ENCODE data around the gene IRGQ.
"Not testable (repeated sequence)": the region's sequence is repeated elsewhere in the genome, so short reads cannot be mapped to it uniquely, and the experiment has no call there.

The IRGQ gene

DNA sequence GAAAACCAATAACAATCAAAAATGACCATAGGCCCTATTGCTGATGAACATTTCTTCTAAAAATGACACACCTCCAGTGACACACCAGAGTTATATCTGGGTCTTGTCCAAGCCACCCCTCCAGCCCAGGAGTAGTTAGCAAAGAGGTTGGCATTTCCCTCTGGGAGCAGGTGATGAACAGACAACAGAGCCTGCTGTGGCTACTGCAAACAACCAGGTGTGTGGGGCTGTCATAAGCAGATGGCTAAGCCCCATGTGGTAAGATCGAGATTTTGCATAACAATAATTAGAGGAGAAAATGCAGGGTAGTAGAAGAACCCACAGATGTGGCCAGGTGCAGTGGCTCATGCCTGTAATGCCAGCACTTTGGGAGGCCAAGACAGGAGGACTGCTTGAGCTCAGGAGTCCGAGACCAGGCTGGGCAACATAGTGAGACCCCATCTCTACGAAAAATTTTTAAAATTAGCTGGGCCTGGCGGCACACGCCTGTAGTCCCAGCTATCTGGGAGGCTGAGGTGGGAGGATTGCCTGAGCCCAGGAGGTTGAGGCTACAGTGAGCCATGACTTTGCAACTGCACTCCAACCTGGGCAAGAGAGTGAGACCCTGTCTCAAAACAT, 25.7 kb downstream of the IRGQ start:
- no peak for DNase-seq

DNA sequence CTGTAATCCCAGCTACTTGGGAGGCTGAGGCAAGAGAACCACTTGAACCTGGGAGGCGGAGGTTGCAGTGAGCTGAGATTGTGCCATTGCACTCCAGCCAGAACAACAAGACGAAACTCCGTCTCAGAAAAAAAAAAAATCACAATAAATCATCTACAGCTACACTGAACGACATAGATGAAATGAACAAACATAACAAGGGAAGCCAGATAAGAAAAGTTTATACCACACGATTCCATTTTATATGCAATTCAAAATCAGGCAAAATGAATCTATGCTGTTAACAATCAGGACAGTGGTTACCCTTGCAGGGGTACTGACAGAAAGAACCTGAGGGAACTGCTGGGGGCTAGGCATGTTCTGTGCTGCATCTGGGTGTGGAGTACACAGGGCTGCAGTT, 26.3 kb downstream of the IRGQ start:
- no peak for DNase-seq

DNA sequence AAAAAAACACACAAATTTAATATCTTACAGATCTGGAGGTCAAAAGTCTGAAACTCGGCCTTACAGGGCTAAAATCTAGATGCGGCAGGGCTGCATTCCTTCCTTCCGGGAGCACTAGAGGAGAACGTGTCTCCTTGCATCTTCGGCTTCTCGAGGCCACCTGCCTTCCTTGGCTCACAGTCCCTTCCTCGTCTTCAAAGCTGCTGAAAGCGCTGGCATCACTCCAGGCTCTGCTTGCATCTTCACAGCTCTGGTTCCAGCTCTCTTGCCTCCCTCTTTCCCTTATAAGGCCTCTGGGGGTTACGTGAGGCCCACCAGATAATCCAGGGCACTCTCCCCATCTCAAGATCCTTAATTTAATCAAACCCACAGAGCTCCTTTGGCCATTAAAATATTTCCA, 31.1 kb downstream of the IRGQ start:
- DNase-seq = no peak

DNA sequence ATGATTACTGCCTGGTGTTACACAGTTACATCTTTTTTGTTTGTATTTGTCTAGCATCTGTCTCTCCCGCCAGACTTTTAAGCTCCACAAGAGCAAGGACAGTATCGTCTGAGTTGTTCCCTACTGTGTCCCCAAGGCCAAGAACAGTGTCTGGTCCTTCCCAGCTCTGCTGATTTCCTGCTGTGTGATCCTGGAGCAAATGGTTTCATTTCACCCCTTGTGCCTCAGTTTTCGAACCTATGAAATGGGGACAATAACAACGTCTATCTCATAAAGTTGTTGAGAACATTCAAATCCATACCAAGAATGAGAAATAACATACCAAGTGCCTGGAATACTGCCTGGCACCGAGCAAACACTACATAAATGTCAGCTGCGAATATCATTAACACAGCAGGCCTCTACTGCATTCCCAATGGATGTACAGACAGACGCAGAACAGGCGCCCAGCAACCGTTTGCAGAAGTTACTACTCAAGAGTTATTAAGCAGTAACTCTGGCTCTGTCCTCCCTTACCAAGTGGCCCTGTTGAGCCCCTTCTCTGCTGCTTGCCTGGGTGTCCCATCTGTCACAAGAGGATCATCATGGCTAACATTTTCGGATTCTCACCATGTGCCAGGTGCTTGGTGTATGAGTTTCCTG, 32.0 kb downstream of the IRGQ start:
- no peak for DNase-seq

DNA sequence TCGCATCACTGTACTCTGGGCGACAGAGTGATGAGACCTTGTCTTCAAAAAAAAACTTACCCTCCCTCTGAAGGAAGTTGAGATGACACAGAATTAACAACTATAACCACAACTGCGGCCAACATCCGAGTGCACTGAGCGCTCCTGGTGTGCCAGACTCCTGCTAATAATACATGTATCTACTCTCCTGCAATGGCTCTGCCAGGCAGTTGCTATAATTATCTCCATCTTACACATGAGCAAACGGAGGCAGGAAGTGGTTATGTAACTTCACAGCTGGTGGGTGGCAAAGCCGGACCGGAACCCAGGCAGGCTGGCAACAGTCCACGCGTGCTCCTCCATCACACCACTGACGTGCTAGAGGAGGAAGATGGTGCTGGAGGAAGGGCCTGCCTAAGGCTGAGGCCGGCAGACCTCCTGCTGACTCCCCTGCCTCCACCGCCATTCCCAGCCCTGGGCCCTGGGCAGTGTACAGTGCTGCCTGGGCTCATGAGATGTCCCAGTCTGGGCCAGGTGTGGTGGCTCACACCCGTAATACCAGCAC, 33.2 kb downstream of the IRGQ start:
- peak; percentile 46 to 76 for DNase-seq

DNA sequence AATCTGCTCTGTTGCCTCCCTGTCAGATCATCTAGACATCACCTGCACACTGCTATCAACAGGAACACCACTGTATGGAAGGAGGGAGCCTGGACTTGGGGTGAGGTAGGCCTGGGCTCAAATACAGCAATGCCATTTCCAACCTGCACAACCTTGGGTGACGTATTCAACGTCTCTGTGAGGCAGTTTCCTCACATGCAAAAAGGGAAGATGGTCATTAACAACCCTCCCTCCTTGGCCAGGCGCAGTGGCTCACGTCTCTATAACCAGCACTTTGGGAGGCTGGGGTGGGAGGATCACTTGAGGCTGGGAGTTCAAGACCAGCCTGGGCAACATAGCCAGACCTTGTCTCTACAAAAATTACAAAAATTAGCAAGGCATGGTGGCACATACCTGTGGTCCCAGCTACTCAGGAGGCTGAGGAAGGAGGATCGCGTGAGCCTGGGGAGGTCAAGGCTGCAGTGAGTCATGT, 33.7 kb downstream of the IRGQ start:
- no peak for DNase-seq

DNA sequence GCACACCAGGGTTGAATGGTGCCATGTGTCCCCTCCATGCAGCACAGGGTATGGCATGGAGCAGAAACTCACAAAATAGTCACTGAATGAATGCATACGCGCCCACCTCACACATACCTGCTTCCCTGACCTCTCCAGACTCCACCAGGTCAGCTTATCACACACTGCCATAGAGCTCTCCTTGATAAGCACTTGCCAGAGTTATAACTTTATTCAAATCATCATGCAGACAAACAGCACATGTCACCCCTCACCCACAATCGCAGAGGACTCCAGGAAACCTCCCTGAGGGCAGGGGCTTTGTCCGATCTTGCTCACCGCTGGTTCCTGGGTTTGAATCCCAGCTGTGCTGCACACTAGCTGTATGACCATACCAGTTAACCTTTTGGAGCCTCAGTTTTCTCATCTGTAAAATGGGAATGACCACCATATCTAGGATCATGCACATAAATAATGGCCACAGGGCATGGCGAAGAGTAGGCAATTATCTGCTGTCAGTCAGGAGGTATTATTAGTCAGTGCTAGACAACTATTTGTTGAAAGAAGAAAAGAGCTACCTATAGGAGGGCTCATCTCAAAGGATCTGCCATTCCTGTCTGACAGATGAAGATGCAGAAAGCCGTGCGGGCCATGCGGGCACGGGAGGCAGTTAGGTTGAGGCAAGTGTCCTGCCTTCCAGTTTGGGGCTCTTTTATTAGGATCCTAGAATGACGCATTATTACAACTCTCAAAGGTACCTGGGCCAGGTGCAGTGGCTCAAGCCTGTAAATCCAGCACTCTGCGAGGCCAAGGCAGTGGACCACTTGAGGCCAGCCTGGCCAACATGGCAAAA, 34.6 kb downstream of the IRGQ start:
- DNase-seq = no peak

DNA sequence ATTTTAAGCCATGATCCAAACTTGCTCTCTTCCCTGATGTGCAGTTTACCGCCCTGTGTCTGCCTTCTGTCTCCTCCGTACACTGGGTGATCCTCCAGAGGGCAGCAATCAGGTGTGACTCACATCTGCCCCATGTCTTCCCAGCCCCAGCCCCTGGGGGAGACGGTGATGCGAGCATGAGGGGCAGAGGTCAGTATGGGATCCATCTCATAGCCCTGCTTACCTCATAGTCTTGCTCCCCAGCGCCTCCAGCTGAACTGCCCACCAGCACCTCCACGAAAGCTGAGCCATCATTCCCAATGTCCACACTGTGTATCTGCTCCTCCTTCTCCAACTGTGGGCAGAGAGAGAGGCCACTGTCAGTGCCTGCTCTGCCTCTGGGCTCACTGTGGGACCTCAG, 35.2 kb downstream of the IRGQ start:
- peak; percentile 12 to 34 for DNase-seq

DNA sequence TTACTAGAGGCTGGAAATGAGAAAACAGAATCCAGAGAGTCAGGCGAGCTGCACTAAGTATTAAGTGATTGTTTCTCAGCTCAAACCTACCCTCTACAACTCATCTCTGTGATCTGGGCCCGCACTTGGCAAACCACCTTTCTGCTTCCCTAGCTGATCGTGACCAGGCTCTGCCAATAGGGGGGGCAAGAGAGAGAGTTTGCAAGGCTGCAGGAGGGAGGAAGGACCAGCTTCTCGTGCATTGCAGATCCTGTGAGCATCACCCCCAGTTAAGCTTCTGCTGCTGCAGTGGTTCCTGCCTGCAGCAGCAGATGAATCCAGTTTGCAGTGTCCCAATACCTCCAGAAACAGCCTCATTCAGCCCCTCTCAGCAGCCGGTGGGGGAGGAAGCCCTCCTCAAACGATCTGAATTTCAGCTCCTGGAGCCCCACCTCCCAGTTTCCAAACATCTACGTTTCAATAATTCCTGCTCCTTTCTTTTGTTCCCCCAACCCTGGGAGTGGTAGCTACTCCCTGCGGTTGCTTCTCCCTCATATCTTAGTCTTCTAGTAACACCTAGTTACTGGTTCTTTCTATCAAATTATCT, 40.7 kb downstream of the IRGQ start:
- peak; percentile 73 to 78 for DNase-seq

DNA sequence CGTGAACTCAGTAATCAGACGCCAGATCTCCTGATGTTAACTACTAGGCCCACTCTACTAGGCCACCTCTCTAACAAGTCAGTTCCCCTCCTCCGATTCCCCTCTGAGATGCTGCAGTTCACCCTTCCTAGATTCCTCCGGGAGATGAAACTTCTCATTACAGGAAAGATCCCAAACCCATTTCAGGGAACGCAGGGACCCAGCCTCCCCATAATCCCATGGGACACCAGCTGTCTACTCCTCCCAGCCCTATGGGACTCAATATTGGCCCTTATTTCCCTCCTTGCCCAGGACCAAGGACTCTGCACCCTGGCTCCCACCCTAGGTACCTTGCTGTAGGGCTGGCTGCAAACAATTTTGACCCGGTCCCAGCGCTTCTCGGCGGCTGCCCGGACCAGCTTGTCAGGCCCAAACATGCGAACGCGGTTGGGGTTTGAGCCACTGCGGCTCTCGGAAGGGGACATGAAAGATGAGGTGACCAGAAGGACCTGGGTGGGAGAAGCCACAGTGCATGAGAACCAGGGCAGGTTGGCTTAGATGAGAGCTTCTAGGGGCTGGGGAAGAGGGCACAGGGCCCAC, 41.5 kb downstream of the IRGQ start:
- no peak for DNase-seq

DNA sequence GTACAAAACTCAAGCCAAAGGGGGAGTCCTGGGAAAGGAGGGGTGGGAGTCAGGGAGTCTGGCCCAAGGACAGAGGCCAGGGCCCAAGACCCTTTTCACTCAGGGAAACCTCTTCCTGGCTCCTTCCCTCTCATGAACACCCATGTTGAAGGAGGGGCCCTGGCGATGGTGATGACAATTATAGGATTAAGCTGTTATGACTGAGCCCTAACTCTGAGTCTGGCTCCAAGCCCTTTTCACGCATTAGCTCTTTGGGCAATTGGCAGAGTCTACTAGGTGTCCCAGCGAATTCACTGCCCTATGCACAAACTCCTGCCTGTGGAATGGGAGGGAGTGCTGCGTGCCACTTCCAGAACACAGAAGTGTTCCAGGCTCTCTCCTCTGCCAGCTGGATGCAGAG, 42.3 kb downstream of the IRGQ start:
- no peak for DNase-seq

DNA sequence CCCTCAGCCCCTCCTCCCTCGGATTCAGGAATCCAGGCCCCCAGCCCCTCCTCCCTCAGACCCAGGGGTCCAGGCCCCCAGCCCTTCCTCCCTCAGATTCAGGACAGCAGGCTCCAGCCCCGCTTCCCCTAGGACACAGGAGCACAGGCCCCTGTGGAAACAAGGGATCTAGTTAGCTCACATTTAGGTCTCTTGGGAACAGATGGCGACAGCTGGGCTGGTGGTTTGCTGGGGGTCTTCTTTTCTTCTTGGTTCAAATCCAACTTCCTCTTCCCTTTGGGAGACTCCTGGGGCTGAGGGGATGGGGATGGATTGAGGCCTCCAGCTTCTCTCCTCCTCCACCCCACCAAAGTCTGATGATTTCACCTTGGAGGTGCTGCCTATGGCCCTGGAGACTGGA, 43.3 kb downstream of the IRGQ start:
- no peak for DNase-seq

DNA sequence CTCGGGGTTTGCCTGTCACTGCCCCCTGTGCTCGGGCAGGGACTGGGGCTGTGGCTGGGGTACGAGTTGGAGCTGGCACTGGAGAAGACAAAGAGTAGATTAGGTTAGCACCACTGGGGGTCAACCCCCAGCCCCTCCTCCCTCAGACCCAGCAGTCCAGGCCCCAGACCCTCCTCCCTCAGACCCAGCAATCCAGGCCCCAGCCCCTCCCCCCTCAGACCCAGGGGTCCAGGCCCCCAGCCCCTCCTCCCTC, 43.8 kb downstream of the IRGQ start:
- no peak for DNase-seq

DNA sequence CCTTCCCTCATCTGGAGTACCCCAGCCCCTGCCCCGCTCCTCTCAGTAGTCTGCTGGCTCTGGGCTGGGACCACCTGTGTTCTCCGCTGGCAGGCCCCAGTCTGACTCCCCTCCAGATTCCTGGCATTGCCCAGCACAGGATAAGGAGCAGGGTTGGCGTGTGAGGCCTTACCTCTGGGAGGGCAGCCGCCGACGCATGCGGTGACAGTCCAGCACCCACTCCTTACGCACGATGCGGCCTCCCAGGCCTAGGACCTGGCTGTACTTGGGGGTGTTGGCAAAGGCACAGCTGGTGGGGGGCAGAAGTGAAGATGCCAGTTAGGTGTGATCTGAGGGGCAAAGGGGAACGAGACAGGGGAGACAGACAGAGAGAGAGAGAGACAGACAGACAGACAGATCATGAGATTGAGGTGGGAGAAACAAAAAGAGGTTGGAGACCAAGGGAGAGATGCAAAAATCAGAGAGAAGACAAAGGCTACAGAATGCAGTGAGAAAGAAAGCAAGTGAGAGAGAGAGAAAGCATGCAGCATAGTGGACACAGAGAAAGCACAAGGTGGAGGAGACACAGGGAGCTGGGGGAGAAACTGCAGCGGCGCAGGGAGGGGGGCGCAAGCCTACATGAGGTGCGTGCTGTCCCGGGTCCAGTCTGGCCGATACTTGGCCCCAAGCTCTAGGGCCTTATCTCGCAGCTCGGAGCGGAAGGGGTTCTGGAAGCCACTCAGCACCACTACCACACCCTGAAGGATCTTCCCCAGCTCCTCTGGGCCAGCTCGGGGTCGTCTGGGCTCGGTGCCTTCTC, 44.3 kb downstream of the IRGQ start:
- DNase-seq = no peak

DNA sequence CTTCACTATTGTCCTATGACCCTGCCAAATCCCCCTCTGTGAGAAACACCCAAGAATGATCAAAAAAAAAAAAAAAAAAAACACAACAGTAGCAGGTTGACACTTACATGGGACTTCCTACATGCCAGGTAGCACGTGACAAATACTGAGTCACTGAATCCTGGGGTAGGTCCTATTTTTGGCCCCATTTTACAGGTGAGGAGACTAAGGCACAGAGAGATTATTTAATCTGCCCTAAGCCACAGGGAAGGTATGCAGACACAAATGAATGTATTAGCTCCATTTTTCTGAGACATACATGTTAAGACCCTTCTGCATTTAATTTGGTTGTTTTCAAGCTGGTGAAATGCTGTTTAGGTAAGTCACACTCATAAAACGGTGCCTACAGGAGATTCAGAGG, 47.2 kb downstream of the IRGQ start:
- DNase-seq = no peak

DNA sequence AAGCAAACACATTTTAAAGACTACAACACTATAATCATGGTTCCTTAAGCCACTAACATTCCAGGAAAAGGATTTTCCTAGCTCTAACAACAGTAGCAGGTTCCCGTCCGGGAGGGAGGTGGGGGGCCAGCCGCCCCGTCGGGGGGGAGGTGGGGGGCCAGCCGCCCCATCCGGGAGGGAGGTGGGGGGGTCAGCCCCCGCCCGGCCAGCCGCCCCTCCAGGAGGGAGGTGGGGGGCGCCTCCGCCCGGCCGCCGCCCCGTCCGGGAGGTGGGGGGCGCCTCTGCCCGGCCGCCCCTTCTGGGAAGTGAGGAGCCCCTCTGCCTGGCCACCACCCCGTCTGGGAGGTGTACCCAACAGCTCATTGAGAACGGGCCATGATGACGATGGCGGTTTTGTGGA, 48.0 kb downstream of the IRGQ start:
- DNase-seq = not testable (repeated sequence)

DNA sequence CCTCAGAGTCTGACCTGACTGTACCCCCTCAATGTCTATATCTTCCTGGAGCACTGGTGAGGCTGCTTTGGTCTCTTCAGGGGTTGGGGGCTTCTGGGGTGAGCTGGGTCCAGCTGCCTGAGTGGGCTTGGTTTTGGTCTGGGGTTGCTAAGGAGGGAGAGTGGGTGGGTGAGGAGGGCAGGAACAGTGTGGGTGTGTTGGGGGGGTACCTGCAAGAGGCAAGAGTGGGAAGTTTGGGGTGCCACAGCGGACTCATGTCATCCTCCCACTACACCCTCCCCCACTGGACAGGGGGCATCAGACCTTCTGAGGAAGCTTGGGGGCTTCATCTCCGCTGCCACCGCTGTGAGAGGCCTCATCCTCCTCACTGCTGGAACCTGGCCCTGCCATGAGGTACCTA, 49.4 kb downstream of the IRGQ start:
- no peak for DNase-seq

DNA sequence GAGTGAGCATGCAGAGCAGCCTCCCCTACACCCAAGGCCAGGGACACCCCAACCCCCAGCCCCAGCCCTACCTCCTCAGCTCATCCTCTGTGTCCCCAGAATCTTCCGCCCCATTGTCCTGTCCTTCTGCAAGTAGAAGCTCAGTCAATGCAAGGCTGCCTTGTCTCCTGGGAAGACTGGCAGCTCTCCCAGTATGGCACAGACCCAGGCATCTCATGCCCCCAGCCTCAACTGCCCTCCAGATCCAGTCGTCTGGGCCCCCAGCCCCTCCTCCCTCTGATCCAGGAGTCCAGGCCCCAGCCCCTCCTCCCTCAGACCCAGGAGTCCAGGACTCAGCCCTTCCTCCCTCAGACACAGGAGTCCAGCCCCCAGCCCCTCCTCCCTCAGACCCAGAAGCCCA, 50.0 kb downstream of the IRGQ start:
- DNase-seq = no peak

DNA sequence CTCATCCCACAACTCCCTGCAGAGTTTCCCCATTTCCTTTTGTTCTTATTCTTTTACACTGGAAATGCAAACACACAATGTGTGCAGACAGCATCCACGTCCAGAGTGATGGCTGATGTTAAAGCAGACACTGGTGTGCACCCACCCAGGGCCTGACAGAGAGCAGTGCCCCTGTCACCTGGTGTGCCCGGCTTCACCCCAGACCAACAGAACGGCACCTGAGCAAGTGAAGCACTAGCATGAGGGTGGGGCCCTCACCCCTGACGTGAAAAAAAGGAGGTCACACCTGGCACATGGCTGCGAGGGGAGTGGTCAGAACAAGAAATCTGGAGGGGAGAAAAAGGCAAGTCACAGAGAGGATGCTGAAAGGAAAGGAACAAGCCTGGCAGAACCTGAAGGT, 50.7 kb downstream of the IRGQ start:
- no peak for DNase-seq

DNA sequence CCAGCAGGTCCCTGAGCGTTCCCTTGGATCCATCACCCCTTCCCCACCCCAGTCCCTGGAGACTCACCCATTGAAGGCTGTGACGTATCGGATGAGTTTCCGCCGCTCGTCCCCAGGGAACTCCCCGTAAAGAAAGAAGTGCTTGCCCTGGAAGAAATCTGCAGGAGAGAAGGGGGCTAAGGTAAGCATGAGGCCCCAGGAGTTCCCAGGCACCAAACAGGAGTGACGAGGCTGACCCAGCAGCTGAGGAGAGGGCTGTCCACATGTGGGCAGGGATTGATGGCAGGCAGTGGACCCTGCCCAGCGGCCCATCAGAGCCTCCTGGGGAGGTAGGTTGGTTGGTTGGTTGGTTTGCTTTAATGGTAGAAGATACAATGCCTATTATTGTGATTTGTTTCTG, 51.9 kb downstream of the IRGQ start:
- no peak for DNase-seq

DNA sequence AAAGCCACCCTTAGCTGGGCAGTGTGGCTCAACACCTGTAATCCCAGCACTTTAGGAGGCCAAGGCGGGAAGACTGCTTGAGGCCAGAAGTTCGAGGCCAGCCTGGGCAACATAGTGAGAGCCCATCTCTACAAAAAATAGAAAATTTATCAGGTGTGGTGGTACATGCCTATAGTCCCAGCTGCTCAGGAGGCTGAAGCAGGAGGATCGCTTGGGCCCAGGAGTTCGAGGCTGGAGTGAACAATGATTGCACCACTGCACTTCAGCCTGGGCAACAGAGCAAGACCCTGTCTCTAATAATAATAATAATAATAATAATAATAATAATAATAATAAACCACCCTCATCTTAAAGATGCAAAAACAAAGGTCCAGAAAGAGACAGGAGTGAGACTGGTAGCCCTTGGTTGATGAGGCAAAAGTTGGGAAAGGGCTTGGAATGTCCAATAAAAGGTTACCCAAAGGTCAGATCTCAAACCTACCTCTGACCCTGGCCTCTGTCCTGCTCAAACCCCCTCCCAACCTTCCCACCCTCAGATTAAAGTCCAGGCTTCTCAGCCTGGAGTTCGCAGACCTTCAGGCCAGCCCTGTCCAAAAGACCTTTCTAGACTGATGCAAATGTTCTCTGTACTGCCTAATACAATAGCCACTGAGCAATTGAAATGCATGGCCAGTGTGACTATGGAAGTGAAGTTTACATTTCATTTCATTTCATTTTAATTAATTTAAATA, 53.8 kb downstream of the IRGQ start:
- DNase-seq = no peak

DNA sequence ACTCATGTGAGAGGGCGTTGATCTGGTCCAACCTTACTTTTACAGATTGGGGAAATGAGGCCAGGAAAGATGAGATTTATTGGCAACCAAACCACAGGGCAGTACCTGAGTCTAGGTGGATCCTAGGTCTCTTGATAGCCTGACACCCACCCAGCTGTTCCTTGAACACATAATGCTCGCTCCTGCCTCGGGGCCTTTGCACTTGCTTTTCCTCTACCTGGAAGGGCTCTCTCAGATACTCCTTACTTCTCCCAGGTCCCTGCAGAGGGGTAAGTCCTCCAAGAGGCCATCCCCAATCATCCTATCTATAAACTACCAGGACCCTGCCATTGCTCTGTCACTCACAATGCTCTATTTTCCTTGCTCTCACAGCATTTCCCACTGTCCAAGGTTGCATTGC, 55.6 kb downstream of the IRGQ start:
- no peak for DNase-seq
